Posterior cingulate gyrus (tissue), 11 donors: ENCODE measurements around the gene FAM53B.
A peak's percentile ranks its signal among the peaks of the same experiment; 100 is the strongest.

Source experiments
- DNase-seq, 10 donors: peaks; one replicate each; pipeline versions ENCODE4 v3.0.0 to v3.0.0-alpha.2; 2020 to 2021; ENCODE audit warnings: mixed read lengths in 3 of 10
- intact Hi-C: fragments of 100-400 bp; cut with DNase I; formaldehyde crosslinking; loops from one replicate; pipeline ENCODE4 v1.15.1; 2023

FAM53B gene

DNA sequence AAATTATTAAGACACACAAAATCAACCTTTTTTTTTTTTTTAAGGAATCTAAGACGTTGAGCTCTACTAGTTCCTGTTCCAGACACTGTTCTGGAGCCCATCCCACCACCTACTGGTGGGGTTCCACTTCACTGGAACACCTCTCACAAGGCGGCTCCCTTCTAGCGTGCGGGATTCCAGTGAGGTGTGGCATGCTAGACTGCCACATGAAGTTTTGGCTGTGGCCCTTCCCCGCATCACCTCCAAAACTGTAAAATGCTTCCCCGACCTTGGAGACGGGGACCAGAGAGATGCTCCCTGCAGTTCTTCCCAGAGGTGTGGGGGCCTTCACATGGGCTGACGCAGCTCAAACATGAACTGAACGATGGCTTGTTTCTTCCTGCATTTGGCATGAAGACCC lies 12.6 kb downstream of the FAM53B start:
- intact Hi-C loops, result no loop called here

DNA sequence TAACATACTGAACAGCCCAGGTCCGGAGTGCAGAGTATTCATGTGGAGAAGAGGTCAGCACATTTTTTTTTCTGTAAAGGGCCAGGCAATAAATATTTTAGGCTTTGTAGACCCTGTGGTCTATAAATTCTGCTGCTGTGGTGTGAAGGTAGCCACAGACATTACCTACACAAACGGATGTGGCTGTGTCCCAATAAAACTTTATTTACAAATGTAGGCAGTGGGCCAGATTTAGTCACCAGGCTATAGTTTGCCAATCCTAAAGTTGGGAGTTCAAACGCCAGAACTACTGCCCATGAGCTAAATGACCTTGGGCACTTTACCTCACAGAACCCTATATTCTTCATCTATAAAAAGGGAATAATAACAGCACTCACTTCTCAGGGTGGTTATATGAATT lies 13.4 kb downstream of the FAM53B start:
- intact Hi-C loops, result no loop called here

More for the DNA sequence above, 12.6 kb downstream of the FAM53B start:
- peak in 1 of 10 donors; percentile 1 for DNase-seq

DNA sequence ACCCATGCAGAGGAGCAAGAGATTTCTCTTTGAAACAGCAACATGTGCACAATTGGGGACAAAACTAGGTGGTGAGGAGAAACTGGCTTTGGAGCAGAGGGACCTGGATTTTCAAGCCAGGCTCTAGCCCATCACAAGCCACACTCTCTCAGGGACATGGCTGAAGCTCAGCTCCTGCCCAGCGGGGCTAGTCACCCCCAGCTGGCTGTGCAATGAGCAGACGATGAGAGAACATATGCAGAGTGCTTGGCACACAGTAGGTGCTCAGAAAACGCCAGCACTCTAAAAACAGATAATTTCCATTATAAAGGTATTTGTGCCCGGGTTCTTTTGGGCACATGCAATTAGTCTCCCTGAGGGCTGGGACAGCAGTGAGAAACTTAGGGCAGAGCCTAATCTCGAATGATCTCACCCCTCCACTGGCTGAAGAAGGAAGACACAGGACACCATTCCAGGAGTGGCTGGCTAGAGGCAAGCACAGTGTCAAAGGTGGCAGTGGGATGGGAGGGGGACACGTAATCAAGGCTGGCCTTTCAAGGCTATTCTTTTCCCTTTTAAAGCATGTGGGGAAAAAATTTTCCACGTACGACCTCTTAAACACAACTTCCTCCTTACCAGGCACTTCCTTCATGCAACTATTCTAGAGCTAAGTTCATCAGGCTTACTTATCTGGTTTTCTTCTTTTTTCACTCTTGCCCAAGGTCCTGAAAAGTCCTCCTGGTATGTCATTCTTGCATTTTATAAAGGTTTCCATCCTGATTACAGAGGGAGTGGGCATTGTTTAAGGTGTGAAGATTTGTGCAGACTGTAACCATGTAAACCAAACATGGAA lies 15.1 kb downstream of the FAM53B start:
- intact Hi-C loops, result no loop called here
- peak in 4 of 10 donors; percentile 14 to 69 (median 40) for DNase-seq

More for the DNA sequence above, 13.4 kb downstream of the FAM53B start:
- no peak for DNase-seq

DNA sequence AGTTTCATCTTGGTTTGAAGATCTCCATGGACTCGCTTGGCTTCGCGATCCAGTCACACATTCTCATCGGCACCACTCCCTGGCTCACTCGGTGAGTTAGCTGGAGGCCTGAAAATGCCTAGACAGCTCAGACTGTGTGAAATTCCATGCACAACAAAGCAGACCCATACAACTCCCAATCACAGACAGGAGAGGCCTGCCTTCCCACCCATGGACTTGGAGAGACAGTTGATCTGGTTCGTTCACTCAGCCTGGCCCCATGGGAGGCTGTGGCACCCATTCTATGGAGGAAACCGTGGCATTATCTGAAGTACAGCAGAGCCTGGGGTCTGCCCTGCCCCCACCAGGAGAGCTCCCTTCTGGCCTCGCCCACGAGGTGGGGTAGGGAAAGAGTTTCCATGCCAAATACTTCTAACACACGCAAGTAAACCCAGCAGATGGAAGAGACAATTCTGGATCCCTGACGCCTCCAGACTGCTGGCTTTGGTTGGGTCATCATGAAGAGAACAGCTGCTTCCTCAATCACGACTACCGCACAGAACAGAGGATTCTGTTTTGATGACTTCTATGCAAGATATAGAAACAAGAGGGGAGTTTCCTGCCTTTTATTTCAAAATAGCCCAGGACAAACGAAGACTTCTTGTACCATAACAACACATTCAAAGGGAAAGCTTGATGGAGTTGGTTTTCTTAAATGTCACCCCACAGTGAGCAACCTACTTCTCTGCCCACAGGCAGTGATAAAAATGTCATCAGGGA lies 15.9 kb downstream of the FAM53B start:
- intact Hi-C loops, result no loop called here
- peak in 6 of 10 donors; percentile 37 to 93 (median 61) for DNase-seq

DNA sequence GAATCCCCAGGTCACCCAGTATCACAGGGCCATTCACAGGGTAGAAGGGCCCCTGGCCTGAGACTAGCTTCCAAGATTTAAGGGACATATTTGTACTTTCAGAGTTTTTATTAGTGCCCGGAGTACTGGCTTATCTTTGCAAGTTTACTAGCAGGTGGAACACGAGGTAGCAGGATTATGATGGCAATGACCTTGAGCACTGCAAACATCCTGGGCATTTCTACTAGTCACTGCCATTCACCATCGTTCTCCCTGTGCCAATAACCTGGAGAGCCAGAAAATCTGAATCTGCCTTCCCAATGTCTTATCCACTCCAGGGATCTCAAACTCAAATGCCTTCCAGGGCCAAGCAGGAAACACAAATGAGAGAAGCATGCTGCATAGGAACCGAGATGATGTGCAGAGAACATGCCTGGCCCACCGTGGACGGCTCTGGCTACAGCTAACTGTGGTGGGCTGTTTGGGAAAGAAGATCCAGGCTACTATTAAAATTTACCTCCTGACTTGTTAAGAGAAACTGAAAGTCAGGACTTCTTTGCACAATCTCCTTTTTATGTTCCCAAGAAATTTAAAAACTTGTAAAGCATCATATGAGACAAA lies 16.7 kb downstream of the FAM53B start:
- peak in 2 of 10 donors; percentile 15 to 28 for DNase-seq
- intact Hi-C loops, result no loop called here

DNA sequence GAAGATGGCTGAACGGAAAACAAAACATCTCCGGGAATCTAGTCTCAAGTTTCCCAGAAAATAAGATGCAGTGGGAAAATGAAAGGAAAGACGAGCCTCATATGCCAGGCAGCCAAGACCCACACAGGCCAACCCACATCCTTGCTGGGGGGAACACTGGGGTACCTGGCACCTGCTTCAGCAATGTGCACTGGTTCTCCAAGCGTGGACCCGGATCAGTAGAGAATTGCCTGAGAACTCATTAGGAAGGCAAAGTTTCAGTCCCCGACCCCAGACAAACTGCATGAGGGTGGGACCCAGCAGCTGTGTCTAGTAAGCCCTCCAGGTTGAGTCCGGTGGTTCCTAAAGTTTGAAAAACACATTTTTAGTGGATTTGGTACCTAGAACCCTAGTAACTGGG lies 18.4 kb downstream of the FAM53B start:
- intact Hi-C loops, result loop anchor here (2.0 kb wide), 1 partner anchor 15 kb away; no protein-coding TSS in a partner anchor
- DNase-seq, result peak in 3 of 10 donors; percentile 7 to 30 (median 15)

DNA sequence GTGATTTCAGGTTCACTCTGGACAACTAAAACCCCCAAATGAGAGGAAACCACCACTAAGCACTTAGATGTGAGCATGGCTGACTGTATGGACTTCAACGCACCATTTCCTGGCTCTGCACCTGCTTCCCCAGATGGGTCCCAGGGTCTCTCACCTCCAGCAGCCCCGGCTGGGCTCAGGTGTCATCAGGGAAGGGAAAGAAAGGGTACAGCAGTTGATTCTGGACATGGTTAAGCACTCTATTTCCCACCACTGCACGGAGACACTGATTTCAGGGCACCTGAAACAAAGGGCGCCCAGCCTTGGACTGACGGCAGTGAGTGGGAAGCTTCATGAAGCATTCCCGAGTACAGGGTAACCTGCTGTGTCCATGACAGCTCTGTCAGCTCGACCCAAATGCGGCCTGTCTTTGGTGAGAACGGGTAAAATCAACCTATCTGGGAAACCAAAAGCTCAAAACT lies 19.0 kb downstream of the FAM53B start:
- DNase-seq, result peak in 4 of 10 donors; percentile 15 to 80 (median 24)
- intact Hi-C loops, result loop anchor here (2.0 kb wide), 1 partner anchor 16 kb away; no protein-coding TSS in a partner anchor

DNA sequence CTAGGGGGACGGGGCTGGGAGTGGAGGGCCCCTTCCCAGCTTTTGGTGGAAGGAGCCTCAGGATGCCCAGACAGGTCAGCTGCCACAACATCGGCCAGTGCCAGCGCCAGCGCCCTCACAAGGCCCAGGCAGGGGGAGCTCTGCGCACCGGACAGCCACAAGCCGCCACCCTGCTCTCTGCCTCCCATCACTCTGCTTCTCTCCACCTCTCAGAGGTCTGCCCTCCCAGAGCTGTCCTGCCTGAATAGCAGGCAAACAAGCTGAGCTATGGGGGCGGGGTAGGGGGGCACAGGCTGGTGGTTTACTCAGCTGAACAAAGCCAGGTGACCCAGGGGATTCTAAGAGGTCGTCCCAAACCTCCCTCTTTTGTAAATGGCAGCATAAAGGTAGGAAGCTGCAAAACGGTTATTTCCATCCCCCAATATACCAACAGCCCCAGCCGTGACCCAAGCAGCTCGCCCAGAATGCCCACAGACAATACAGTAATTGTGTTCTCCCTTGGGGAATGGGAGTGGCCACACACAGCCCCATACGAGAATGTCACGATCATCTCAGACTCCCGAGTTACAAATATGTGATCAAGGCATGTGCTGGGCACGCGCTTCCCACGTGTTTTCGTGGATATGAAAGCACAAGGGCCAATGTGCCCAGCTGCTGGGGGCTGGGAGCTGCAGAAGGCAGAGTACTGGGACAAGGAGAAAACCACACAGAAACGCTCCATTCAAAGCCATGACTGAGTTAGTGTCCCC lies 19.7 kb downstream of the FAM53B start:
- peak; percentile 67 to 98 (median 91) for DNase-seq
- intact Hi-C loops, result loop anchor here (2.0 kb wide), 1 partner anchor 16 kb away; no protein-coding TSS in a partner anchor

DNA sequence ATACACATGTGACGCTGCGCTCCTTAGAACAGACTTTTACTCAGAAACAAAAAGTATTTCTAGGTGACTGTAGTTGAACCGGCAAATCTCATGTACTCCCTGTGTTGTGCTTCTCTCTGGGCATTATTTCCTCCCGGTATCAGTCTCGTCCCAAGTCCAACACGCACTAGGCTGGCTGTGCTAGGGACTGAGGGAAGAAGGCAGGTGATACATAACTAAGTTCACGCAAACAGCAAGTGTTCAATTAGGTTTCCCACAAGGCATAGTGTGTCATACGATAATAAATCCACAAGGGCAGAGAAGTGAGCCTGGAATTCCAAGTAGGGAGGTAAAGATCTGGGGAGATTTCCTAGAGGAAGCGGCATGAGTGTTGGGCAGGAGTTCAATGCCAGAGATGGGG lies 20.4 kb downstream of the FAM53B start:
- peak in 1 of 10 donors; percentile 12 for DNase-seq
- intact Hi-C loops, result loop anchor here (2.0 kb wide), 1 partner anchor 17 kb away; no protein-coding TSS in a partner anchor

DNA sequence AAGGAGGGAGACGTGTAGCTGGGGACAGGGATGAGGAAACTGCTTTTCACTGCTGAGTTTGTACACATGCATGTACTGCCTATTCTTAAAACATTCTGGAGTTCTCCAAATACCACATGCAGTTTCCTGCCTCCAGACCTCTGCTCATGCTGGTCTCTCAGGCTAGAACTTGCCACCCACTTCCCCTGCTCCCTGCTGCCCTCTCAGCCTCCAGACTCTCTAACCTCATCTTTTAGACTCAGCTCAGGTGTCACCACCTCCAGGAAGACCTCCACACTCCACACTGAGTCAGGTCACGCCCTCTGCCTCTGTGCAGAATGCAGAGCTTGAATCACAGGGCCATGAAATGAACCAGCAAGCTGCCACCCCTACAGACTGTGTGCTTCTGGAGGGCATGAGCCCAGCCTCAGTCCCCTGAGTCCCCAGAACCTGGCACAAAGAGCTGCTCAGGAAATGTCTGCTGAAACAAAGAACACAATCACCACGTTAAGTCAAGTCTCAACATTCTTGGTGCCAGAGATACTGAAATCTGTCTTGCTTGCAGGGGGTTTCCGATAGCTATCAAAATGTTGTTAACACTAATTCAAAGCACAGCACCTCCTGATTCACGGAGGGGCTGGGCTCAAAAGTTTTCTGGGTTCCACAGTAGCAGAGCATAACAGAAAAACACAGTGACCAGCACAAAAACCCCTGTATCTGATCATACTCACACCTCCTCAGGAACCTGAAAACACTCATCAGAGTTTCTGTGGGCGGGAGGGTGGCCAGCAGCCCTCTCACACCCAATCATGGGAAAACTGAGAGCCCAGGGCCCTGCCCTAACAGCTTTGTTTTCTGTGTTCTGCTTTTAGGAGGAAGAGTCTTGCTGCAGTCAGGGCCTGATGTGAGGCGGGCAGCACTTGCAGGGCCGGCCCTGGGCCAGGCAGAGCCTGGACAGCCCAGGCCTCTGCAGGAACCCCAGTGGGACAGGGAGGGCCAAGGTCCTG lies 21.1 kb downstream of the FAM53B start:
- peak in 3 of 10 donors; percentile 79 to 89 (median 81) for DNase-seq
- intact Hi-C loops, result no loop called here

DNA sequence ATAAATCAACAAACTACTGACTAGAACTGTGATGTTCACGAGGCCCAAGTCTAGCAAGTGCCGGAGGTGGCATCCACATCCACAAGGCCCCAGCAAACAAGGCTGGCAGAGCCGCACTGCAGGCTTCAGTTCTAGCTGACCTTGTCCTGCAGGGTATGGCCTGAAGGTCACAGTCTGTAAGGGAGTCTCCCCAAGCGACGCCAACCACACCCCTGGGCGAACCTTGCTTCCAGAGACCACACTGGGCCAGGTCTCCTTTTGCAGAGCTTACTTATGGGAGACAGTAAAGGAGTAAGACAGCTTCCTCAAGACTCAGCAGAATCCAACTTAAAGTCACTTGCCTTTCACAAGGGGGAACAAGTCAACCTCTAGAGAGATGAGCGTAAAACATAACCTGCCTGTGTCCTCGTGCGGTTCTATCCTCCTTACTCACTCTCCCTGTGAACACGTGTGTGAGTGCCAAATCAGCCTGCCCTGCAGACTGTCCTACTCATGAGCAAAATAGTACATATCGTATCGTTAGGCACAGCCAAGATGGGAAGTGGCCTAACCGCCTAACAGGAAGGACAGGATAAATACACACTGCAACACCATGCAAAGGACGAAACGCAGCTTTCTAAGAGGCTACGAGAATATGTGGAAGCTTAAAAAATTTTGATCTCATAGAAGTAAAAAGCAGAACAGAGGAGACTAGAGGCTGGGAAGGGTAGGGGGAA lies 22.7 kb downstream of the FAM53B start:
- intact Hi-C loops, result no loop called here
- DNase-seq, result peak in 4 of 10 donors; percentile 64 to 86 (median 76)

DNA sequence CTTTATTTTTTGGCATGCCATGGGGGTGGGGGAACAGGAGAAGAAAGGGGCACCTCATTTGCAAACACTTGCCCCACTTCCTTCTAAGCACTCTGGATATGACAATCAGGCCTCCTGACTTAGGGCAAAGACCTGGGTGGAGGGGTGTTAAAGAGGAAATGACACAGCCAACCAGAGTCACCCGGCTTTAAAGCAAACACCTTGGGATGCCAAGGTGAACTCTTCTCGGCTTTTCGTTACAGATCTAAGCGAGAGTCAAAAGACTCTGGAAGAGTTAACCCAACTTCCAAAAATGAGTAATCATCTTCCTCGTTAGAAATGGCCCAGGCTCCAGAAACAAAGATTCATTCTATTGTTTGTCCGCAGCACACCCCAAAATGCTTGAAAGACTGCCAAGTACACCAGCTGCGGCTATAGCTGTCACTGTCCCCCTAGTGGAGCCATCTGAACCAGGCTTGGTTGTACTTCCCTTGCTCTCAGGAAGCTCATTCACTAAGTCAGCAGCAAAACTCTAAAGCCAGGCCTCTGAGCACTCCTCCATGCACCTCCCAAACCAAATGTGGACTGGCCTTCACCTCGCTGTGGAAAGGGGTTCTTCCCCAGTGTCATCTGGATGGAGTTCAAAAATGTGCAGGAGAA lies 24.8 kb downstream of the FAM53B start:
- intact Hi-C loops, result loop anchor here (1.0 kb wide), 1 partner anchor 48 kb away; no protein-coding TSS in a partner anchor
- peak in 9 of 10 donors; percentile 49 to 96 (median 82) for DNase-seq

DNA sequence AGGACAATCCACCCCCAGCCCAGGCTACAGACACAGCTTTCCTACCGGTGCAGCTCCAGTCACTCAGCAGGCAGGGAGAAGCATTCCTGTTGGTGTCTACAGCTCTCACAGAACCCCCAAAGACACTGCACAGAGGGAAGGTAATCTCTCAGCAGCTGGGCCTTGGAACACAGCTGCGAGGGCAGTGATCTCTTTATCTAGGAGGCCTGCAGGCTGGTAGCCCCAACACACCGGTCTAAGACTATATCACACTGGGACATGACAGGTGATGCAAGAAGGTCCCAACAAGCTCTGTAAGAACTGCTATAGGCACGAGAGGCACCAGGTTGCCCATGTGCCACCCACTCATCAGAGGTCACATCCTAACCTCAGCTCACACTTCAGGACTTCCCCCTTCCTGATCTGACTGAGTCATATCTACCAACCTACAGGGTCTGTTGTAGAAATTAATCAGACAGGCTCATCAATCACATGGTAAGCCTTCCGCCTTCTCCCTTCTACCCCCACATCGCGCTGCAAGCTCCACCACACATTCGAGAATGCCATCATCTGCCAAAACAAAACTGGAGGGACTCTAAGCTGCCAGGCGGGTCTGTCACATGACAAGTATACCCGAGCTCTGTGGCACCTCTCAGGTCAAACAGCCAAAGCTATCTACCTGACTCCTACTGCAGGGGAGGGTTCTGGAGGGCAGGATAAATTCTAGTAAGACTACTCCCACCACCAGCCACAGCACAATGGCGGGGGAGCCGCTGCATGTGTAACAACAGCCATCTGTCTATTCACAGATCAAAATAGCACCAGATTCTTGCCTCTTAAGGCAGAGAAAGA lies 26.1 kb downstream of the FAM53B start:
- intact Hi-C loops, result no loop called here
- DNase-seq, result peak in 7 of 10 donors; percentile 58 to 95 (median 72)

DNA sequence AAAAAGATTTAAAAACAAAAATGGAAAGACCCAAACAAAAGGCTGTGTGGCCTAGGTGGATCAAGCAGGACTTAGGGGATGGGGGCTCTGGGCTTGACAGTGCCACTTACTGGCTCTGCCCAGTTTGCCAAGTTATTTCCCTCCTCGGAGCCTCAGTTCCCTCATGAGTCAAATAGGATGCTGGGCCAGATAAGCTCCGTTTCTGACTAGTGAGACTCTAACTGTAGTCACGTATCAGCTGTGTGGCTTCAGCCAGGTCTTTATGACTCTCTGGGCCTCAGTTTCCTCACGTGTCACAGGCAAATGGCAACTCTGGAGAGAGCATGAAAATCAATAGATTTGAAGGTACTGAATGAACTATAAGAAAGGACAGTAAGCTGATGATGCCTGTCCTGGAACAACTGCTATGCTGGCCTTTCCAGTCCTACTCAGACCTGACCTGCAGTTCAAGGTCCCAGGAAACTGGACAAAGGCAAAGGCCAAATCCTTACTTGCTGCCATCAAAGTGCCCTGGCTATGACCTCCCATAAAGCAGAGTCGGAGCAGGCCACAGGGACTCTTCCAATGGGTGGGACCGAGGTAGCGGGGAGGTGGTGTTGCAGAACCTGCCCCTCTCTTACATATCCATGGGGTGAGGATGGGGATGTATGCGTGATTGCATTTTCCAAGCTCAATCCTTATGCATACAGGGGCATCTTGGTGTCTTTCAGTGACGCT lies 27.0 kb downstream of the FAM53B start:
- DNase-seq, result peak in 3 of 10 donors; percentile 17 to 35 (median 29)
- intact Hi-C loops, result no loop called here

DNA sequence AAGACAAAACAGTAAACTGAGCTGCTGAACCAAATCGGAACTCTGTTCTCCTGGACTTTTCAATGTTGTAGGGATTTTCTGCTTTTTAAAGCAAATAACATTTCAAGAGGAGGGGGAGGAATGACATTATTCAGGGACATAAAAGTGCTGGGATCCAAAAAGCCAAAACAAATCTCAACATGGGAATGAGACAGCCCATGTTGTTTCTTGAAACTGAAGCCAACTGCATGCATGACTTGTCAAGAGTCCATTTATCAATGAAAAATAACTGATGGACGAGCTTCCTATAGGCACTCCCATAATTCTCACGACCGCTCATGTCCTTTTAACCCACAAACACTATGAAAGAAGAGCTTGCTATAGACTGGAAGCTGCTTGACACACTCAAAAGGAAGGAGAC lies 27.8 kb downstream of the FAM53B start:
- no peak for DNase-seq
- intact Hi-C loops, result no loop called here

DNA sequence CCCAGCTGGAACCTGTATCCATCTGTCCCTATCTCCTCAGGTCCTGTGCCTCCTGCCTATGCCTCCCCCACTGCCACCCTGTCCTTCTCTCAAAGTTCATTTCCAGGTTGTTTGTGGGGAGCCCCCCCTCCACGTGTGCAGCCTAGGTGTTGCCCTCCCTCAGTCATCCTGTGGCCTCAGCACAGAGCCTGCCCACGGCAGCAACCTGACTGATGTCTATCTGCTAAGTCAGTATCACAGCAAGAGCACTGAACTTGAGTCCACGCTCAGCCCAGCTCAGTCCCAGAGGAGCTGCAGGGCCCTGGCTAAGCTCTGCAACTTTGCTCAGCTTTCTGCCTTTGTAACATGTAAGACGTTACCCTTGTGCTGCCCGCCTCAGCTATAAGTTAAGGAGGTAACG lies 28.7 kb downstream of the FAM53B start:
- intact Hi-C loops, result no loop called here
- DNase-seq, result peak in 3 of 10 donors; percentile 41 to 62 (median 58)
